ENCODE data around the gene DDX39B.

Gene DDX39B

GRCh38 chr6:31546339-31546957, 4.6 kb upstream of the DDX39B start, which contains the start of gene ATP6V1G2:
TSS of gene ATP6V1G2 (minus strand) at chr6:31546608. CDS start at chr6:31546559, 49 bp downstream.
- Mint-ChIP-seq H3K4me3 (peak within 1 kb of the TSS; percentile 85), H3K4me1 (ENCODE audit: low read depth) (peaks cover 68% of the 10 kb centered on the region), H3K9me3 (no peaks in the 10 kb centered on the region), H3K27ac (peak within 1 kb of the TSS; percentile 90), H3K27me3 (no peaks in the 10 kb centered on the region), H3K36me3 (ENCODE audit: low read depth) (peaks cover 13% of the 10 kb centered on the region)

- Mint-ChIP-seq H3K9me3 (no peaks in the 10 kb centered on the region), H3K27me3 (no peaks in the 10 kb centered on the region), H3K36me3 (ENCODE audit: low read depth) (peaks cover 24% of the 10 kb centered on the region), H3K4me3 (no peak overlapping the region), H3K27ac (no peak overlapping the region), H3K4me1 (ENCODE audit: low read depth) (peaks cover 66% of the 10 kb centered on the region)
Observed at GRCh38 chr6:31545291-31545690, 3.5 kb upstream of the DDX39B start.

GRCh38 chr6:31544676-31545075, 2.9 kb upstream of the DDX39B start:
- Mint-ChIP-seq H3K4me3 (no peak overlapping the region), H3K36me3 (ENCODE audit: low read depth) (peaks cover 29% of the 10 kb centered on the region), H3K9me3 (no peaks in the 10 kb centered on the region), H3K27ac (no peak overlapping the region), H3K4me1 (ENCODE audit: low read depth) (peaks cover 69% of the 10 kb centered on the region), H3K27me3 (no peaks in the 10 kb centered on the region)

GRCh38 chr6:31543639-31544038, 1.8 kb upstream of the DDX39B start:
- Mint-ChIP-seq H3K4me1 (ENCODE audit: low read depth) (peaks cover 69% of the 10 kb centered on the region), H3K27me3 (no peaks in the 10 kb centered on the region), H3K4me3 (no peak overlapping the region), H3K9me3 (no peaks in the 10 kb centered on the region), H3K27ac (no peak overlapping the region), H3K36me3 (ENCODE audit: low read depth) (peaks cover 32% of the 10 kb centered on the region)

GRCh38 chr6:31541059-31541657, 645 bp downstream of the DDX39B start:
- Mint-ChIP-seq H3K9me3 (no peaks in the 10 kb centered on the region), H3K27me3 (no peaks in the 10 kb centered on the region), H3K36me3 (ENCODE audit: low read depth) (peaks cover 47% of the 10 kb centered on the region), H3K27ac (peak overlapping the region; percentile 97), H3K4me1 (ENCODE audit: low read depth) (peaks cover 63% of the 10 kb centered on the region), H3K4me3 (peak overlapping the region; percentile 86)

- no peaks in the 10 kb centered on the region for H3K27me3 Mint-ChIP-seq
- no peaks in the 10 kb centered on the region for H3K9me3 Mint-ChIP-seq
- H3K4me1 Mint-ChIP-seq (ENCODE audit: low read depth), result peaks cover 63% of the 10 kb centered on the region
- H3K27ac Mint-ChIP-seq, result peak overlapping the region; percentile 97
- peak overlapping the region; percentile 86 for H3K4me3 Mint-ChIP-seq
- H3K36me3 Mint-ChIP-seq (ENCODE audit: low read depth), result peaks cover 52% of the 10 kb centered on the region
Observed at GRCh38 chr6:31540640-31541039, 1.2 kb downstream of the DDX39B start.

GRCh38 chr6:31538805-31539400, 2.9 kb downstream of the DDX39B start:
- Mint-ChIP-seq H3K4me3 (peak overlapping the region; percentile 86), H3K36me3 (ENCODE audit: low read depth) (peaks cover 69% of the 10 kb centered on the region), H3K27ac (peak overlapping the region; percentile 97), H3K27me3 (no peaks in the 10 kb centered on the region), H3K9me3 (no peaks in the 10 kb centered on the region), H3K4me1 (ENCODE audit: low read depth) (peaks cover 70% of the 10 kb centered on the region)

- Mint-ChIP-seq H3K27me3 (no peaks in the 10 kb centered on the region), H3K9me3 (no peaks in the 10 kb centered on the region), H3K36me3 (ENCODE audit: low read depth) (peaks cover 91% of the 10 kb centered on the region), H3K4me1 (ENCODE audit: low read depth) (peaks cover 61% of the 10 kb centered on the region), H3K4me3 (no peak overlapping the region), H3K27ac (peak overlapping the region; percentile 64)
Observed at GRCh38 chr6:31535538-31536324, 6.1 kb downstream of the DDX39B start.

- peaks cover 51% of the 10 kb centered on the region for H3K4me1 Mint-ChIP-seq (ENCODE audit: low read depth)
- H3K27me3 Mint-ChIP-seq, result no peaks in the 10 kb centered on the region
- H3K9me3 Mint-ChIP-seq, result no peaks in the 10 kb centered on the region
- no peak overlapping the region for H3K27ac Mint-ChIP-seq
- no peak overlapping the region for H3K4me3 Mint-ChIP-seq
- peaks cover 91% of the 10 kb centered on the region for H3K36me3 Mint-ChIP-seq (ENCODE audit: low read depth)
Observed at GRCh38 chr6:31534521-31535040, 7.2 kb downstream of the DDX39B start.

- Mint-ChIP-seq H3K27me3 (no peaks in the 10 kb centered on the region), H3K27ac (peak overlapping the region; percentile 36), H3K4me3 (no peak overlapping the region), H3K9me3 (no peaks in the 10 kb centered on the region), H3K4me1 (ENCODE audit: low read depth) (peaks cover 45% of the 10 kb centered on the region), H3K36me3 (ENCODE audit: low read depth) (peaks cover 86% of the 10 kb centered on the region)
Observed at GRCh38 chr6:31534011-31534410, 7.8 kb downstream of the DDX39B start.

- H3K36me3 Mint-ChIP-seq (ENCODE audit: low read depth), result peaks cover 83% of the 10 kb centered on the region
- H3K9me3 Mint-ChIP-seq, result no peaks in the 10 kb centered on the region
- H3K4me1 Mint-ChIP-seq (ENCODE audit: low read depth), result peaks cover 39% of the 10 kb centered on the region
- no peaks in the 10 kb centered on the region for H3K27me3 Mint-ChIP-seq
- no peak overlapping the region for H3K4me3 Mint-ChIP-seq
- no peak overlapping the region for H3K27ac Mint-ChIP-seq
Observed at GRCh38 chr6:31533455-31533841, 8.4 kb downstream of the DDX39B start.

GRCh38 chr6:31532644-31533454, 9.0 kb downstream of the DDX39B start:
- H3K27me3 Mint-ChIP-seq, result no peaks in the 10 kb centered on the region
- H3K9me3 Mint-ChIP-seq, result no peaks in the 10 kb centered on the region
- H3K36me3 Mint-ChIP-seq (ENCODE audit: low read depth), result peaks cover 82% of the 10 kb centered on the region
- peaks cover 35% of the 10 kb centered on the region for H3K4me1 Mint-ChIP-seq (ENCODE audit: low read depth)
- no peak overlapping the region for H3K4me3 Mint-ChIP-seq
- H3K27ac Mint-ChIP-seq, result no peak overlapping the region

GRCh38 chr6:31531771-31532643, 9.8 kb downstream of the DDX39B start:
- Mint-ChIP-seq H3K4me1 (ENCODE audit: low read depth) (peaks cover 30% of the 10 kb centered on the region), H3K36me3 (ENCODE audit: low read depth) (peaks cover 76% of the 10 kb centered on the region), H3K4me3 (no peak overlapping the region), H3K27me3 (no peaks in the 10 kb centered on the region), H3K9me3 (no peaks in the 10 kb centered on the region), H3K27ac (peak overlapping the region; percentile 8)
